Neural cell (in vitro differentiated cells): Measurements from ENCODE around the gene LINGO1. TPM values are rescaled to one million over a fixed set of nuclear protein-coding genes. Genes with fewer than 3 reads are reported as not detected.

Source experiments
- H2AFZ ChIP-seq: fragments of 200-600, 300-800 bp; sonication (generic), shearing (Covaris generic); 2 replicates; pipeline ENCODE4 v1.6.0; 2014; ENCODE audit warnings: low read depth, mild to moderate bottlenecking, antibody characterized with exemption, low read length, moderate library complexity
- H3F3A ChIP-seq: fragments of 200-600 bp; shearing (Covaris generic); 2 replicates; pipeline ENCODE4 v1.6.1; 2016; ENCODE audit warnings: mild to moderate bottlenecking, moderate library complexity, mixed read lengths, antibody characterized with exemption, low read length; ENCODE audit not compliant: insufficient read depth, poor library complexity, severe bottlenecking
- H3K27ac ChIP-seq: fragments of 200-600, 300-800 bp; sonication (generic), shearing (Covaris generic); 2 replicates; pipeline ENCODE4 v1.5.1; 2014; ENCODE audit warnings: mild to moderate bottlenecking, low read length, moderate library complexity
- H3K27me3 ChIP-seq: fragments of 300-800, 200-600 bp; sonication (generic), shearing (Covaris generic); 2 replicates; pipeline ENCODE4 v1.6.0; 2014; ENCODE audit warnings: mild to moderate bottlenecking, low read depth, low read length, moderate library complexity; ENCODE audit not compliant: insufficient read depth
- H3K36me3 ChIP-seq: fragments of 300-800, 200-600 bp; sonication (generic), shearing (Covaris generic); 2 replicates; pipeline ENCODE4 v1.5.1; 2014; ENCODE audit warnings: mild to moderate bottlenecking, antibody characterized with exemption, low read length, moderate library complexity; ENCODE audit not compliant: insufficient read depth
- H3K4me2 ChIP-seq: fragments of 300-800, 200-600 bp; sonication (generic), shearing (Covaris generic); 2 replicates; pipeline ENCODE4 v1.6.0; 2014; ENCODE audit warnings: mild to moderate bottlenecking, low read length
- H3K4me3 ChIP-seq: fragments of 300-800, 200-600 bp; sonication (generic), shearing (Covaris generic); 2 replicates; pipeline ENCODE4 v1.5.1; 2014; ENCODE audit warnings: mild to moderate bottlenecking, low read length, moderate library complexity
- H3K79me2 ChIP-seq: fragments of 200-600 bp; shearing (Covaris generic); replicated peaks from 2 replicates; pipeline ENCODE4 v1.6.0; 2014; ENCODE audit warnings: mild to moderate bottlenecking, low read length, moderate library complexity; ENCODE audit not compliant: insufficient read depth
- H3K9ac ChIP-seq: fragments of 300-800, 200-600 bp; sonication (generic), shearing (Covaris generic); 2 replicates; pipeline ENCODE4 v1.6.1; 2016; ENCODE audit warnings: mild to moderate bottlenecking, low read length, mixed read lengths
- H3K9me2 ChIP-seq: fragments of 200-600 bp; shearing (Covaris generic); 2 replicates; pipeline ENCODE4 v1.6.1; 2016; ENCODE audit warnings: mild to moderate bottlenecking, low read length, mixed read lengths; ENCODE audit not compliant: insufficient read depth
- H3K9me3 ChIP-seq: fragments of 200-600, 300-800 bp; sonication (generic), shearing (Covaris generic); 2 replicates; pipeline ENCODE4 v1.6.1; 2016; ENCODE audit warnings: mild to moderate bottlenecking, mixed run types, low read length, moderate library complexity, mixed read lengths
- H4K20me1 ChIP-seq: fragments of 200-600 bp; shearing (Covaris generic); 2 replicates; pipeline ENCODE4 v1.6.1; 2016; ENCODE audit warnings: mild to moderate bottlenecking, mixed run types; ENCODE audit not compliant: insufficient read depth
- CTCF ChIP-seq: fragments of 450-650 bp; IDR thresholded peaks from 2 replicates; pipeline ENCODE4 v1.5.1; 2014; ENCODE audit warnings: antibody characterized with exemption, mild to moderate bottlenecking, moderate library complexity; ENCODE audit not compliant: poor library complexity, severe bottlenecking
- EP300 ChIP-seq: fragments of 450-650 bp; conservative IDR thresholded peaks from 2 replicates; pipeline ENCODE4 v1.6.1; 2014; ENCODE audit warnings: antibody characterized with exemption, mild to moderate bottlenecking, moderate library complexity; ENCODE audit not compliant: poor library complexity, severe bottlenecking
- EZH2 ChIP-seq: fragments of 200-600, 300-800 bp; shearing (Covaris generic), sonication (generic); IDR thresholded peaks from 2 replicates; pipeline ENCODE4 v1.6.1; 2014; ENCODE audit warnings: antibody characterized with exemption, low read length, borderline replicate concordance, mild to moderate bottlenecking; ENCODE audit not compliant: insufficient read depth, poor library complexity, severe bottlenecking
- MXI1 ChIP-seq: fragments of 450-650 bp; conservative IDR thresholded peaks from 2 replicates; pipeline ENCODE4 v1.6.1; 2014; ENCODE audit warnings: antibody characterized with exemption, mild to moderate bottlenecking; ENCODE audit not compliant: poor library complexity, severe bottlenecking
- POLR2AphosphoS5 ChIP-seq: IDR thresholded peaks from 2 replicates; pipeline ENCODE4 v1.6.1; 2012
- RAD21 ChIP-seq: fragments of 450-650 bp; conservative IDR thresholded peaks from 2 replicates; pipeline ENCODE4 v1.6.1; 2014; ENCODE audit warnings: antibody characterized with exemption, mild to moderate bottlenecking, moderate library complexity
- REST ChIP-seq: IDR thresholded peaks from 2 replicates; pipeline ENCODE4 v1.6.1; 2012; ENCODE audit warnings: borderline replicate concordance
- SMC3 ChIP-seq: fragments of 450-650 bp; conservative IDR thresholded peaks from 2 replicates; pipeline ENCODE4 v1.6.1; 2014; ENCODE audit warnings: antibody characterized with exemption, mild to moderate bottlenecking, moderate library complexity; ENCODE audit not compliant: poor library complexity
- TAF1 ChIP-seq: IDR thresholded peaks from 2 replicates; pipeline ENCODE4 v1.6.1; 2012; ENCODE audit warnings: low read depth
- polyA plus RNA-seq: library from polyadenylated mRNA; depleted of rRNA; stranded (reverse); fragments of >200 nt; gene quantifications from 2 replicates; pipeline ENCODE4 v1.2.3, GENCODE V29; 2014

LINGO1 gene
- polyA plus RNA-seq, 1 donor from 2014 or later = 34.4 TPM

- Histone ChIP-seq H3K4me2 (no peak overlapping the region), H4K20me1 (no peaks in the 10 kb centered on the region), H2AFZ (no peak overlapping the region), H3F3A (no peaks in the 10 kb centered on the region), H3K9ac (no peak overlapping the region), H3K4me3 (no peak overlapping the region), H3K36me3 (no peaks in the 10 kb centered on the region), H3K27me3 (no peaks in the 10 kb centered on the region), H3K27ac (no peak overlapping the region), H3K9me3 (no peaks in the 10 kb centered on the region), H3K79me2 (no peaks in the 10 kb centered on the region), H3K9me2 (no peaks in the 10 kb centered on the region)
- TF ChIP-seq POLR2AphosphoS5 = no peak
- no peak for TF ChIP-seq REST
- no peak for TF ChIP-seq EZH2
- TF ChIP-seq CTCF = no peak
Measured at GRCh38 chr15:77579498-77580188, 53.1 kb downstream of the LINGO1 start.

- H3K9me2 ChIP-seq = no peaks in the 10 kb centered on the region
- H3K4me2 ChIP-seq = no peak overlapping the region
- no peaks in the 10 kb centered on the region for H3F3A ChIP-seq
- H3K9ac ChIP-seq = no peak overlapping the region
- no peak overlapping the region for H3K27ac ChIP-seq
- H3K36me3 ChIP-seq = no peaks in the 10 kb centered on the region
- H3K27me3 ChIP-seq = no peaks in the 10 kb centered on the region
- no peaks in the 10 kb centered on the region for H4K20me1 ChIP-seq
- H3K9me3 ChIP-seq = no peaks in the 10 kb centered on the region
- H2AFZ ChIP-seq = no peak overlapping the region
- H3K79me2 ChIP-seq = no peaks in the 10 kb centered on the region
- no peak overlapping the region for H3K4me3 ChIP-seq
- no peak for TF ChIP-seq CTCF
- TF ChIP-seq POLR2AphosphoS5 = no peak
- no peak for TF ChIP-seq EP300
- no peak for TF ChIP-seq TAF1
- TF ChIP-seq RAD21 = no peak
- no peak for TF ChIP-seq SMC3
- TF ChIP-seq EZH2 = no peak
- TF ChIP-seq REST = no peak
- TF ChIP-seq MXI1 = no peak
Measured at GRCh38 chr15:77578641-77579372, 53.9 kb downstream of the LINGO1 start.
